Measurements from ENCODE around the gene C2CD2.

DNA sequence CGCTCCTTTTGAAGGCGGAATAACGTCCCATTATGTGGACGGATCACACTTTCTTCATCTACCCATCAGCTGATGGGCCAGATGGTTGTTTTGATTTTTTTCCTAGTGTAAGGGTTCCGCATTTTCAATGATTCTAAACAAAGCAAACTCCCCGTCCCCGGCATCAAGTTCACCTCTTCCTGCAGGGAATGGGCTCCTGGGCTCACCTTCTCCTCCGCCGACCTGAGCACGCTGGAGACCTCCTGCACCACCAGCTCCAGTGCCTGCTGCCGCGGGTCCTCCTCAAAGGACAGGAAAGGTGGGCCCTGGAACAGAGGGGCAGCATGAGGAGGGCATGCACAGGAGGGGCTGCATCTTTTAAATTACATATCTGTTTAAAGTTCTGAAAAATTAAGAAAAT, 11.9 kb downstream of the C2CD2 start:
- TF ChIP-seq, protein P1, sequence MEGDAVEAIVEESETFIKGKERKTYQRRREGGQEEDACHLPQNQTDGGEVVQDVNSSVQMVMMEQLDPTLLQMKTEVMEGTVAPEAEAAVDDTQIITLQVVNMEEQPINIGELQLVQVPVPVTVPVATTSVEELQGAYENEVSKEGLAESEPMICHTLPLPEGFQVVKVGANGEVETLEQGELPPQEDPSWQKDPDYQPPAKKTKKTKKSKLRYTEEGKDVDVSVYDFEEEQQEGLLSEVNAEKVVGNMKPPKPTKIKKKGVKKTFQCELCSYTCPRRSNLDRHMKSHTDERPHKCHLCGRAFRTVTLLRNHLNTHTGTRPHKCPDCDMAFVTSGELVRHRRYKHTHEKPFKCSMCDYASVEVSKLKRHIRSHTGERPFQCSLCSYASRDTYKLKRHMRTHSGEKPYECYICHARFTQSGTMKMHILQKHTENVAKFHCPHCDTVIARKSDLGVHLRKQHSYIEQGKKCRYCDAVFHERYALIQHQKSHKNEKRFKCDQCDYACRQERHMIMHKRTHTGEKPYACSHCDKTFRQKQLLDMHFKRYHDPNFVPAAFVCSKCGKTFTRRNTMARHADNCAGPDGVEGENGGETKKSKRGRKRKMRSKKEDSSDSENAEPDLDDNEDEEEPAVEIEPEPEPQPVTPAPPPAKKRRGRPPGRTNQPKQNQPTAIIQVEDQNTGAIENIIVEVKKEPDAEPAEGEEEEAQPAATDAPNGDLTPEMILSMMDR (conservative IDR thresholded peaks at IDR 0.05; ENCODE audit: low read depth in 2 of 2) = no peak
- TF ChIP-seq ZNF331 (CRISPR knock-in tag; IDR thresholded peaks at IDR 0.05; ENCODE audit: low read depth) = no peak
